HEK293 (cell line): Measurements from ENCODE around the gene CLK4.

Source experiments
- CTCF ChIA-PET: fragments of 350-600 bp; formaldehyde crosslinking; extraction: SDS; loops from one replicate; lab custom pipeline; 2021; ENCODE audit warnings: antibody characterized with exemption; lab: Yijun Ruan, JAX
- POLR2A ChIA-PET: fragments of 300-600 bp; formaldehyde crosslinking; extraction: SDS; loops from one replicate; lab custom pipeline; 2020; ENCODE audit warnings: antibody characterized with exemption, inconsistent platforms; lab: Yijun Ruan, JAX
- H3K27ac ChIP-seq: fragments of 200-500 bp; sonication (Bioruptor generic); 2 replicates; pipeline ENCODE4 v1.5.1; 2014; ENCODE audit warnings: low read depth, low read length, control low read depth, inconsistent platforms; ENCODE audit errors: extremely low read depth
- H3K36me3 ChIP-seq, 2 experiments: fragments of 200-500 bp in 1 of 2; sonication (Bioruptor generic) in 1 of 2; 1 replicate in 1 of 2; 2 replicates in 1 of 2; pipeline ENCODE4 v1.5.1; 2014 to 2017; ENCODE audit warnings: inconsistent platforms in 2 of 2, low read length in 2 of 2; ENCODE audit not compliant: control insufficient read depth in 2 of 2, insufficient read depth in 1 of 2
- H3K4me1 ChIP-seq: fragments of 200-500 bp; sonication (Bioruptor generic); 2 replicates; pipeline ENCODE4 v1.5.1; 2014; ENCODE audit warnings: mild to moderate bottlenecking, low read length, inconsistent platforms; ENCODE audit not compliant: control insufficient read depth, insufficient read depth
- H3K4me3 ChIP-seq: 2 replicates; pipeline ENCODE4 v1.5.1; 2011; ENCODE audit warnings: low read depth, mild to moderate bottlenecking, control low read depth, low read length, moderate library complexity
- H3K9me3 ChIP-seq: fragments of 200-500 bp; sonication (Bioruptor generic); 2 replicates; pipeline ENCODE4 v1.5.1; 2014; ENCODE audit warnings: low read depth, low read length, inconsistent platforms; ENCODE audit not compliant: control insufficient read depth, insufficient read depth
- PATZ1 ChIP-seq: fragments of 450-650 bp; formaldehyde crosslinking; IDR thresholded peaks from 2 replicates; pipeline ENCODE4 v1.5.1; 2016; ENCODE audit warnings: missing biosample characterization, missing genetic modification characterization
- ZBTB44 ChIP-seq: fragments of 450-650 bp; IDR thresholded peaks from 2 replicates; pipeline ENCODE4 v1.5.1; 2018; ENCODE audit warnings: missing biosample characterization, mild to moderate bottlenecking, missing genetic modification characterization
- ZBTB49 ChIP-seq: fragments of 450-650 bp; formaldehyde crosslinking; IDR thresholded peaks from 2 replicates; pipeline ENCODE4 v1.5.1; 2016; ENCODE audit warnings: missing biosample characterization, missing genetic modification characterization, low read depth
- ZFHX2 ChIP-seq: fragments of 450-650 bp; formaldehyde crosslinking; conservative IDR thresholded peaks from 2 replicates; pipeline ENCODE4 v1.5.1; 2016; ENCODE audit warnings: missing biosample characterization, missing genetic modification characterization
- ZFP37 ChIP-seq: fragments of 450-650 bp; formaldehyde crosslinking; IDR thresholded peaks from 2 replicates; pipeline ENCODE4 v1.5.1; 2016; ENCODE audit warnings: missing biosample characterization, missing genetic modification characterization
- ZNF112 ChIP-seq: fragments of 450-650 bp; formaldehyde crosslinking; IDR thresholded peaks from 2 replicates; pipeline ENCODE4 v1.5.0; 2017; ENCODE audit warnings: missing biosample characterization, missing genetic modification characterization
- ZNF140 ChIP-seq: fragments of 450-650 bp; formaldehyde crosslinking; IDR thresholded peaks from 2 replicates; pipeline ENCODE4 v1.5.1; 2016; ENCODE audit warnings: missing biosample characterization, missing genetic modification characterization
- ZNF146 ChIP-seq: fragments of 450-650 bp; formaldehyde crosslinking; IDR thresholded peaks from 2 replicates; pipeline ENCODE4 v1.5.1; 2016; ENCODE audit warnings: missing biosample characterization, missing genetic modification characterization
- ZNF513 ChIP-seq: fragments of 450-650 bp; IDR thresholded peaks from 2 replicates; pipeline ENCODE4 v1.5.1; 2018; ENCODE audit warnings: missing biosample characterization, missing genetic modification characterization
- ZNF518A ChIP-seq: fragments of 450-650 bp; formaldehyde crosslinking; conservative IDR thresholded peaks from 2 replicates; pipeline ENCODE4 v1.5.1; 2016; ENCODE audit warnings: low read depth, missing biosample characterization, missing genetic modification characterization
- ZNF558 ChIP-seq: fragments of 450-650 bp; formaldehyde crosslinking; IDR thresholded peaks from 2 replicates; pipeline ENCODE4 v1.5.1; 2016; ENCODE audit warnings: missing biosample characterization, missing genetic modification characterization
- ZNF585B ChIP-seq: fragments of 450-650 bp; formaldehyde crosslinking; IDR thresholded peaks from 2 replicates; pipeline ENCODE4 v1.5.1; 2016; ENCODE audit warnings: missing biosample characterization, missing genetic modification characterization
- ZNF660 ChIP-seq: fragments of 450-650 bp; IDR thresholded peaks from 2 replicates; pipeline ENCODE4 v1.5.1; 2018; ENCODE audit warnings: missing biosample characterization, mild to moderate bottlenecking, missing genetic modification characterization
- ZNF670 ChIP-seq: fragments of 450-650 bp; formaldehyde crosslinking; IDR thresholded peaks from 2 replicates; pipeline ENCODE4 v1.5.1; 2016; ENCODE audit warnings: missing biosample characterization, missing genetic modification characterization, low read depth
- ZNF785 ChIP-seq: fragments of 450-650 bp; formaldehyde crosslinking; IDR thresholded peaks from 2 replicates; pipeline ENCODE4 v1.5.1; 2016; ENCODE audit warnings: missing biosample characterization, missing genetic modification characterization
- ZSCAN30 ChIP-seq: fragments of 450-650 bp; IDR thresholded peaks from 2 replicates; pipeline ENCODE4 v1.5.1; 2018; ENCODE audit warnings: missing biosample characterization, mild to moderate bottlenecking, missing genetic modification characterization, moderate library complexity

Gene CLK4

GRCh38 chr5:178564811-178565550, 61.9 kb downstream of the CLK4 start (continued):
- TF ChIP-seq ZNF518A (tag by site-specific recombination) (no peak), ZSCAN30 (no peak), ZNF558 (tag by site-specific recombination) (no peak), ZNF112 (tag by site-specific recombination) (no peak), PATZ1 (no peak), ZNF585B (no peak), ZBTB44 (no peak), ZNF146 (tag by site-specific recombination) (no peak), ZNF140 (no peak), ZBTB49 (tag by site-specific recombination) (no peak), ZNF513 (tag by site-specific recombination) (no peak), ZNF785 (tag by site-specific recombination) (no peak)

GRCh38 chr5:178564397-178564796, 62.5 kb downstream of the CLK4 start:
- H3K9me3 ChIP-seq: no peaks in the 10 kb centered on the region
- no peak overlapping the region for H3K4me3 ChIP-seq
- no peaks in the 10 kb centered on the region for H3K4me1 ChIP-seq
- ChIA-PET CTCF (interaction anchor here (0.5 kb wide), 1 partner anchor 40 kb away, joined by 3 read pairs; no protein-coding TSS in a partner anchor), POLR2A (no interaction called here)
- H3K36me3 ChIP-seq: no peaks in the 10 kb centered on the region
- no peak overlapping the region for H3K27ac ChIP-seq
- TF ChIP-seq ZNF518A (tag by site-specific recombination) (no peak), ZNF660 (no peak), ZBTB44 (no peak), ZFP37 (no peak), ZNF670 (tag by site-specific recombination) (no peak), ZFHX2 (tag by site-specific recombination) (no peak)
